HG03342 (cell line): ENCODE results near the gene MAIP1.

ENCODE experiments used
- ATAC-seq: cut with Tn5 transposase; IDR thresholded peaks from one replicate; pipeline ENCODE4 v1.9.1; 2021; ENCODE audit warnings: mild to moderate bottlenecking, moderate library complexity; ENCODE audit not compliant: unreplicated experiment

Gene MAIP1

DNA sequence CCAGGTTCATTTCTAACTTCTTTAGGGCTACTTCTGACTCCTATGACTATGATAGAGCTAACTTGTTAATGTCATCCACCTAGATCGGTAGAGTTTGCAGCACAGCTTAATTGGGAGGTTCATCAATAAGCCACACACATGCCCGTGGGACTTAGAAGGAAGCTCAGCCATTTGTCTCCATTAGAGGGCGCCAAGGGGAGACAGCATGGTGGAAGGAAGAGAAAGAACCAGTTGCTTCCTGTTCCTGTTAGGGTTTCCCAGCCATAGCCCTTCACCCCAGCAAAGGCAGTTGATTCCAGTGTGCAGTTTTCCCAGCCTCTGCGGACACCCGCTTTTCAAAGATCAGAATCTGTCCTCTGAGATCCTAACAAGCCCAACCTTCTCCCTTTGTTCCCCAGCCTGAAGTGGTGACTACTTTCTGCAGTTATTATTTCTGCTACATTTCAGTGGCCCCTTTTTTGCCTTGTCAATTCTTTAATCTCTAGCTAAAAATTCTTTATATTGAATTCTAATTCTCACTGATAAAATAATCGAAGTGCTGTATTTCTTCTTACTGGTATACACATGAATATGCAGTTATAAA lies 30.3 kb downstream of the MAIP1 start:
- ATAC-seq = peak; percentile 92

GRCh38 chr2:199987586-199987985 lies 32.2 kb downstream of the MAIP1 start:
- ATAC-seq = no peak

GRCh38 chr2:199988151-199988550 lies 32.8 kb downstream of the MAIP1 start:
- no peak for ATAC-seq

GRCh38 chr2:199989822-199990221 lies 34.4 kb downstream of the MAIP1 start:
- no peak for ATAC-seq

DNA sequence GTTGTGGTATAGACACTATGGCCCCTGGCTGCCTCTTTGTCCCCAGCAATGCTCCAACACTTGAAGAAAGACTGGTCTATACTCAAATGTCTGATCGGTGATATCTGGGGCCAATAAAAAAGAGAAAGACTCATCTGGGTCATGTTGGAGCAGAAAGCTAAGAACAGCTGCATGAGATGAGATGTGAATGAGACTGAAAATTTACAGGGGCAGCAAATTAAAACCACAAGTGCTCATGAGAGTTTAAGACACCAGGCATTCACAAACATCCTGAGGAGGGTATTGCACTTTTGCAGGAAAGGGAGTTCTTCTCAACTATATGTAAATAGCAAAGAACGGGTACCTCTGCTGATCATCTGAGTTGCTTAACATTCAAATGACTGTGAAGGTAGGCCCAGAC lies 36.3 kb downstream of the MAIP1 start:
- no peak for ATAC-seq

DNA sequence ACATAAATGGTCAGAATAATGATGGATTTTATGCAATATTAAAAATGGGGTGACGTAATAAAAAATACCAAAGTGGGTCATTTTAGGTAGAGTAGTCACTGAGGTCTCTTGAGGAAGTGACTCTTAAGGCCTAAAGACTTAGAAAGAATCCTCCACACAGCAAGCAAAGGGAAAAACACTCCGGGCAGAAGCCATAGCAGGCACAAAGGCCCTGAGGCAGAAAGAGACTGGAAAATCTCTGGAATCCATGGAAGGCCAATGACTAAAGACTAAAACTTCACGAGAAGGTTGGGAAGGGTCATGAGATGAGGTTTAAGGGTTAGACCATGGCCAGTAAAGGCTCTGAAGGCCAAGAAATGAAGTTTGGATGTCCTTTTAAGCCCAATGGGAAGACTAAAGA lies 36.9 kb downstream of the MAIP1 start:
- ATAC-seq = no peak

- ATAC-seq = no peak
These were observed 39.0 kb downstream of the MAIP1 start for GRCh38 chr2:199994371-199994770.

GRCh38 chr2:199994896-199995295 lies 39.5 kb downstream of the MAIP1 start:
- no peak for ATAC-seq

GRCh38 chr2:199997296-199997695 lies 41.9 kb downstream of the MAIP1 start:
- ATAC-seq = no peak

GRCh38 chr2:199999166-199999565 lies 43.8 kb downstream of the MAIP1 start:
- no peak for ATAC-seq

- no peak for ATAC-seq
These were observed 45.2 kb downstream of the MAIP1 start for GRCh38 chr2:200000444-200001163.

GRCh38 chr2:200003444-200003843 lies 48.1 kb downstream of the MAIP1 start:
- no peak for ATAC-seq

GRCh38 chr2:200005675-200006074 lies 50.3 kb downstream of the MAIP1 start:
- no peak for ATAC-seq

DNA sequence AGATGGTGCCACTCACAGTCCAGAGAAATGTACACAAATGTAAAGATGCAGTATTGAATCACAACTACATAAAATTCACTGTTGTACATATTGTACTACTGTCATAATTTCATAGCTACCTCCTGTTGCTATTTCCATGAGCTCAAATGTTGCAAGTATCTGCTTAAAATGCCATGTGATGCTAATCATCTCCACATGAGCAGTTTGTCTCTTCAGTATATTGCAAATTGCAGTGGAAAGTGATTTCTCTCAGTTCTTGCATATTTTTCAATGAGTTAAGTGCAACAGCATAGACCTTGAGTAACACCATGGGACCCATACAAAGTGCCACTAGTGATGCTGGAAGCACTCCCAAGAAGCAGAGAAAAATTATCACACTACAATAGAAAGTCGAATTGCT lies 51.9 kb downstream of the MAIP1 start:
- no peak for ATAC-seq

GRCh38 chr2:200012401-200012800 lies 57.0 kb downstream of the MAIP1 start:
- ATAC-seq = no peak
